NT2/D1 (cell line): ENCODE results near the gene CHST9.

Experiments
- YY1 ChIP-seq: IDR thresholded peaks from 2 replicates; pipeline ENCODE4 v1.6.1; 2011; ENCODE audit not compliant: insufficient read length, insufficient read depth
- ZNF274 ChIP-seq: IDR thresholded peaks from 2 replicates; pipeline ENCODE4 v1.6.1; 2011; ENCODE audit warnings: mild to moderate bottlenecking, low read depth, low read length

DNA sequence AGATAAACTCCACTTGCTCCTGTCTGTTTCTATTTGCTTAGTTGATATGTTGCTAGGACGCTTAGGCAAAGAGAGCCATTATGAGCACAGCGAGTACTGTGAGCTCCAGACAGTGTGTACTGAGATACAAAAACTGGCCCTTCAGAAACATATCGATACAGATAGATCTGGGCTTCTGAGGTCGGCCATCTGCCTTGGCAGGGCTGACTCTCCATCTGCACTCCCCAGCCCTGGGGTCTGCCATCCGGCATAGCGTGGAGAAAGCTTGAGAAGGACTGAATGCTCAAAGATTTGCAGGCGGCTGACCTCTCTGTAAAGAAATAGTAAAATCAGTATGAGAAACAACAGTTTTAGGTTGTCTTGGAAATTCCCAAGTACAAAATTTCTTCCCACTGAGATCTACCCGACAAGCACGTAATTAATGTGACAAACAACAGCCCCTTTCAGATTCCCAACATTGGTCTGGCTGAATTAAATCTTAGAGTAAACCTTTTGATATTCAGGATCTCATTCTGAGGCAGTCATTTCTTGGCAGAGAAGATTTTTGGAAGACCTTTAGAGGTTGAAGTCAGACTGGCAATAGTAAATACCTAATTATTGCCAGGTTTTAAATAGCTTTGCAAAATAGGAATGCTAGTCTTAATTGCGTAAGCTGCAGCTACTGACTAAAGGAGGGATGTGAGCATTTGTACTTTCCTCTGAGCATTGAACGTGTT is 127.4 kb downstream of the CHST9 start:
- no peak for TF ChIP-seq ZNF274
- TF ChIP-seq YY1: no peak
